ENCODE measurements around the gene POMZP3. TPM values are rescaled to one million over a fixed set of nuclear protein-coding genes. Genes with fewer than 3 reads are reported as not detected.
A peak's percentile ranks its signal among the peaks of the same experiment; 100 is the strongest.
"Not testable (repeated sequence)": the region's sequence is repeated elsewhere in the genome, so short reads cannot be mapped to it uniquely, and the experiment has no call there.

The POMZP3 gene
- polyA plus RNA-seq (ENCODE audit: low read depth in 6 of 6) = 10 to 100 TPM in 1 of 6 donors, 1 to 10 TPM in 4, under 1 TPM in 1; 0.36 to 16.2 (median 4.7) TPM

DNA sequence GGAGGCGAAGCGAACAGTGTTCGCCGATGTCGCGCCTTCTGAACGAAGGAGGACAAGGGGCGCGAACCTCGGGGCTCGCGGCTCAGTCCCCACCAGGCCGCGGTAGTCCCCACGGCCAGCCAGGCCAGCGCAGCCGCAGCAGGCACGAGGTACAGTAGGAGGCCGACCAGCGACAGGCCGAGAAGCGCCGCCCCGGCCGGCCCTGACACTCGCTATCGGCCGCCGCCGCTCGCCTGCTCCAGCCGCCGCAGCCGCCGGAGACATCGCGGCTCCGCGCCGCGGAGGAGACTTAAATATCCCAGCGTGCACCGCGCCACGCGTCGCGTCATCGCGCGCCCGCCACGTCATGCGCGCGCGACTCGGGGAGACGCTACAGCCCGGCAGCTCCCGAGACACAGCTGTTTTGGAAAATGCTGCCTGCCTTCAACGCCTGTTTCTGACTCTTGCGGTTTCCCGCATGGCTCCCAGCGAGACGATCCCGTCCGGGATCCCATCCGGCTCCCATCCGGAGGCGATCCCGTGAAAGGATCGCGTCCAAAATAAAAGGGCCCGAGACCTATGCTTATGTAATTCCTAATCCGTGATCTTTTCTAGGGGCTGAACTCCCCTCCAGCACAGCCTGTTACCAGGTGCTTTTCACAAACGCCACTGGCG is at the start of gene POMZP3:
Gene POMZP3, minus strand, starts transcription at position 291 of the 654 bp plus-strand sequence. CDS start 1,215 bp downstream, outside the sequence.
- peak; percentile 91 to 95 for ATAC-seq (ENCODE audit: low read depth in 2 of 2)
- not testable (repeated sequence) for H3K27me3 Mint-ChIP-seq, H3K9me3 Mint-ChIP-seq, H3K36me3 Mint-ChIP-seq, H3K4me1 Mint-ChIP-seq
- DNase-seq = peak; percentile 59
- H3K4me3 Mint-ChIP-seq = peak within 1 kb of the TSS; percentile 77 to 95 (median 94)
- peak within 1 kb of the TSS; percentile 90 to 98 (median 98) for H3K27ac Mint-ChIP-seq

DNA sequence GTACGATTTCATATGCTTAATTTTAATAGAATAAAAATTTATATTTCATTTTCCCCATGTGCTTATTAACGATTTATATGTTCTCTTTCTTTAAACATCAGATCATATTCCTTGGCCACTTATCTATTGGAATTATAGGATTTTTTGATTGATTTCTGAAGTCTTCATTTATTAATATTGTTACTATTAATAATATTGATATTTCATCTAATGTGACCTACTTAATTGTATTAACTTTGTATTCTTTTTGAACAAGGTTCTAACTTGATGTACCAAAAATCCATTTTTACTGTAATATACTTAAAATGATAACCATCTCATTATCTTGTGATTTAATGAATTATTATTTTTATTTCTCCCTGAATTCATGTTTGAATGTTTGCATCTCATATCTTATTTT is 48.7 kb upstream of the POMZP3 start:
- H3K27me3 Mint-ChIP-seq = peaks cover 0 to 16% (median 0%) of the 10 kb centered on the region in 3 donors
- ATAC-seq (ENCODE audit: low read depth in 2 of 2); H3K4me3 Mint-ChIP-seq; H3K36me3 Mint-ChIP-seq; H3K9me3 Mint-ChIP-seq; DNase-seq; H3K4me1 Mint-ChIP-seq; H3K27ac Mint-ChIP-seq: not testable (repeated sequence)

DNA sequence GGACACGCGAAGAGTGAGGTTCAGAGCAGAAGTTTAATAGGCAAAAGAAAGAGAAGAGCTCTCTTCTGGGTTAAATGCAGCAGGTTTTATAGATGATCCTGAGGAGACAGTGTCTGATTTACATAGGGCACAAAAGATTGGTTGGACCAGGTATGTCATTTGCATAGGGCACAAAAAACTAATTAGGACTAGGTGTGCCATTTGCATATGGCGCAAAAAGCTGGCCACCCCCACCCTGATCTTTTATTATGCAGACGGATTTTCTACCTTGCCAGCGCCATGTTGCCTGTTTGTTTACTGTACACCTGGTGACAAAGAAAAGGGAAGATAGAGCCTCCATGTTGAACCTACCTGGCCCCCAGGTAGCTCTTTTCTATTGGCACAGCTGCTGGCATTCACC is 46.3 kb upstream of the POMZP3 start:
- H3K4me1 Mint-ChIP-seq; DNase-seq; H3K36me3 Mint-ChIP-seq; ATAC-seq (ENCODE audit: low read depth in 2 of 2); H3K9me3 Mint-ChIP-seq; H3K27ac Mint-ChIP-seq; H3K27me3 Mint-ChIP-seq; H3K4me3 Mint-ChIP-seq: not testable (repeated sequence)

DNA sequence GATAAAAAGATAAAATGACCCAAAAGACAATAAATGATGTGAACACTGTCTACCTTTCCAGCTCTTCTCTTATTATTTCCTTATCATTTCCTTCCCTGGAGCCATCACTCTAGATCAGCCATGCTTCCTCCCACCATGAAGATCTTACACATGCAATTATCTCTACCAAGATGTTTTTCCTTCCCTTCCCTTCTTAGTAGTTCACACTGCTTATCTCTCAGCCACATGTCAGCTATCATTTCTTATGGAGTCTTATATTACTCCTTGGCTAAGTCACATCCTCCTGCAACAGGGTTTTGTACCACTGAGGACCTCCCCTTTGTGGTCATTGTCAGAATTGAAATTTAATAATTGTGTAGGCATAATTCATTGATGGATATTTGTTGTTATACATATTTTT is 32.1 kb upstream of the POMZP3 start:
- H3K27me3 Mint-ChIP-seq; ATAC-seq (ENCODE audit: low read depth in 2 of 2); H3K36me3 Mint-ChIP-seq; H3K9me3 Mint-ChIP-seq; H3K4me3 Mint-ChIP-seq; DNase-seq; H3K4me1 Mint-ChIP-seq: not testable (repeated sequence)
- peak overlapping the region in 1 of 6 donors; percentile 25 for H3K27ac Mint-ChIP-seq

DNA sequence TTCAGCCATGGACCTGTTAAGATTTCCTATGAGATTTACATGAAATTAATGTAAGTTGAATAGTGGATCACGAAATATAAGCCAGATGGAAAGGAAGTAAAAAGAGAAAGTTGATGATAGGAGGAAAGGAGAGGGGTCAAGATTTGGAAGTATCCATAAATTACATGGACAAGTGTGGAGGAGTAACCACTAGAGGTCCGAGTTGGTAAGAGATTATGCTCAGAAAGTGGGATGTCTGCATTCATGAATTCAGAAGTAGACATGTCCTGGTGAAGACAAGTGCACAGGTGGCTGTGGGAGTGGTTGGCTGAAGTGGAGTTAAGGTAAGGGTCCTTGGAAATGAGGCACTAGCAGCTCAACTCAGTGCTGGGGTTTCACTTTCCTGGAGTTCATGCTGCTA is 29.3 kb upstream of the POMZP3 start:
- not testable (repeated sequence) for DNase-seq; H3K27ac Mint-ChIP-seq; H3K4me1 Mint-ChIP-seq; H3K4me3 Mint-ChIP-seq; H3K9me3 Mint-ChIP-seq; H3K27me3 Mint-ChIP-seq; ATAC-seq (ENCODE audit: low read depth in 2 of 2); H3K36me3 Mint-ChIP-seq

DNA sequence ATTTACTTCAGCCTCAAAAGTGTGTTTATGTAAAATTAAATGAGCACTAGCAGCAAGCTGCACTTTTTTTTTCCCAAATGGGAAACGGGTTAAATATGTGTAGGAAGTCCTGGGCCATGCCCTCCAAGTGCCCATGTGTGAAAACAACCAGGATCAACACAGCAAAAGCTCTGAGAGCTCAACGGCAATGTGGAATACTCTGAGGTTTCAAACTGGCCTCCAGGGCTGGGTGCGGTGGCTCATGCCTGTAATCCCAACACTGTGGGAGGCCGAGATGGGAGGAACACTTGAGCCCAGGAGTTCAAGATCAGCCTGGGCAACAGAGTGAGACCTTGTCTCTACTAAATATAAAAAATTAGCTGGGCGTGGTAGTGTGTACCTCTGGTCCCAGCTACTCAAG is 15.5 kb upstream of the POMZP3 start:
- not testable (repeated sequence) for H3K9me3 Mint-ChIP-seq; H3K27ac Mint-ChIP-seq; H3K36me3 Mint-ChIP-seq; ATAC-seq (ENCODE audit: low read depth in 2 of 2); H3K27me3 Mint-ChIP-seq; DNase-seq; H3K4me3 Mint-ChIP-seq; H3K4me1 Mint-ChIP-seq

DNA sequence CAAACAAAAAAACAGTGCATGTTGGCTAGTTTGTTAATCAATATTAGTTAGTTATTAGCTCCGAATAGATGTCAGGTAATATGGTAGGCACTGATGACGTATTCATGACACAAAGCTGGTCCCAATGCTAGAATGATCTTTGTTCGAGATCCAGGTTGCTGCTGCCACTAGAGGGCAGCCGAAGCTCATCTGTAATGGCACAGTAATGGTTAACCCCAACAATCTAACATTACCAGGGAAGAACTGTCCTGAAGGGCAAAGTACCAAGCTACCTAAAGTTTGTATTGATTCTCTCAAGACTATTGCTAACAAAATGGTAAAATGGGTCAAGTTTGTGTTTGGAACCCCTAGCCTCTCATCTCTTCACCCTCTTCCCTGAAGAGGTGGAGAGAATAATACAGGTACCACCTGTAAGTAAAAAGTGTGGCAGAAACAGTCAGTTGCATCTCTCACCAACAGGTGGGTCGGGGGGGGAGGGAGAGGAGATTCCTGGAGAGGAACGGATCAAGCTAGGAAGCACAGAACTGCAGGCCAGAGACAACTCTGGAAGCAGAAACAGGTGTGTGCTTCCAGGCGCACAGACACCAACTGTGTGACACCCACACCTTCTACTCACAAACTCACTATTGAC is 10.1 kb upstream of the POMZP3 start:
- H3K4me3 Mint-ChIP-seq, H3K27me3 Mint-ChIP-seq, H3K4me1 Mint-ChIP-seq, H3K9me3 Mint-ChIP-seq, DNase-seq, H3K27ac Mint-ChIP-seq, H3K36me3 Mint-ChIP-seq: not testable (repeated sequence)
- ATAC-seq (ENCODE audit: low read depth in 2 of 2) = peak; percentile 82 to 84

DNA sequence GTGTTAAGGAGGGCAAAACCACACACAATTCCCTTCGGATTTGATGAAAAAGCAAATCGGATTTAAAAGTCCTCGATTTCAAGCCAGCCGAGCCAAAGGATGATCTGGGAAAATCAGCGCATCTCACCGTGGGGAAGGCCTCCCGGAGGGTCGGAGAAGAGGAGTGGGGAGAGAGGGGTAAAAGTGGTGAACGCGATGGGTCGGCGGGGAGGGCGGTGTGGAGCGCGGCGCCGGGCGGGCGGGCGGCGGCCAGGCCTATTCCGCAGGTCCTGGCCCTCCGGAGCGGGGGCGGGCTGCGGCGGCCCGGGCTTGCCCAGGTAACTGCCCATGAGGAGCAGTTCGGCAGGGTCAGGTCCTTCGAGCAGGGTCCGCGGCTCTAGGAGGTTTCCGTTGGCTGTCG is 498 bp downstream of the POMZP3 start:
- DNase-seq, H3K4me1 Mint-ChIP-seq, H3K27me3 Mint-ChIP-seq, H3K9me3 Mint-ChIP-seq, H3K36me3 Mint-ChIP-seq: not testable (repeated sequence)
- Mint-ChIP-seq H3K4me3 (peak overlapping the region; percentile 76 to 93 (median 86)), H3K27ac (peak overlapping the region in 5 of 6 donors; percentile 33 to 93 (median 89))
- peak; percentile 38 to 52 for ATAC-seq (ENCODE audit: low read depth in 2 of 2)

DNA sequence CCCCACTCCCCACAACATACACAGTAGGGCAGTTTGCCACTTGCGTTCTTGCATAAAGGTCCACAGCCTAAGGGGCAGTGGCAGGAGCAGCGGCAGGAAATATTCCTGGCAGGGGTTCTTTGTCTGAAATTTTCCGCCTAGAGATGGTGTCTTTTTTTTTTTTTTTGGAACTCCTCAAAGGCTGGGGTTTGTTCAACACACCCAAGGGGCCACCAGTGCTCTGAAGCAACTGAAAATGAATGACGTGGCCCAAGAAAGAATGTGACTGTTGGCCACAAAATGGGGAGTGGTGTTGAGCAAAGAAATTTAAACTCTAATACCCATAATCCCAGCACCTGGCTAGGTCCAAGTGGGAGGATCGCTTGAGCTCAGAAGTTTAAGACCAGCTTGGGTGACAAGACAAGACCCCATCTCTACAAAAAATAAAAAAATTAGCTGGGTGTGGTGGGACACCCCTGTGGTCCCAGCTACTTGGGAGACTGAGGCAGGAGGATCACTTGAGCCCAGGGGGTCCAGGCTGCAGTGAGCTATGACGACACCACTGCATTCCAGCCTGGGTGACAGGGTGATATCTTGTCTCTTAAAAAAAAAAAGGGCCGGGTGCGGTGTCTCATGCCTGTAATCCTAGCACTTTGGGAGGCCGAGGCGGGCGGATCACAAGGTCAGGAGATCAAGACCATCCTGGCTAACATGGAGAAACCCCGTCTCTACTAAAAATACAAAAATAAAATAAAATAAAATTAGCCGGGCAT is 7.5 kb downstream of the POMZP3 start:
- not testable (repeated sequence) for H3K4me3 Mint-ChIP-seq; ATAC-seq (ENCODE audit: low read depth in 2 of 2); H3K9me3 Mint-ChIP-seq; H3K36me3 Mint-ChIP-seq; H3K27me3 Mint-ChIP-seq; H3K4me1 Mint-ChIP-seq; DNase-seq; H3K27ac Mint-ChIP-seq

DNA sequence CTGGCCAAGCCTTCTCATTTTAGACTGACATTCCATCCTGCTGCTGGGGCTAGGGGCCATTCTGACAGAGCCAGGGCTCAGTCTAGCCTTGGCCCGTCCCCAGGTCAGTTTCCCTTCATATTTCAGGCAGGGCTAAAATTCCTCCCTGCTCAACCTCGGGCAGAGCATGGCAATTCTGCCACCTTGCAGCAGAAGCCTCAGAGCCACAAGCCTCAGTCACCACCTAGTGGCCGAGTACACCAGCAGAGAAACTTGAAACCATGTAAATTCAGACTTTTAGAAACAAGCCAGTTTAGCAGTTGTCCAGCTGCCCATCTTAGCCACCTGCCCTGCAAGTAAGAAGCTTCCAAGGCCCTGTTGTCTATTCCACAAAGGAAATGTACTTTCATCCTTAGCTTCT is 13.3 kb downstream of the POMZP3 start:
- not testable (repeated sequence) for ATAC-seq (ENCODE audit: low read depth in 2 of 2); H3K36me3 Mint-ChIP-seq; H3K27me3 Mint-ChIP-seq; H3K27ac Mint-ChIP-seq; H3K4me3 Mint-ChIP-seq; DNase-seq; H3K9me3 Mint-ChIP-seq; H3K4me1 Mint-ChIP-seq

DNA sequence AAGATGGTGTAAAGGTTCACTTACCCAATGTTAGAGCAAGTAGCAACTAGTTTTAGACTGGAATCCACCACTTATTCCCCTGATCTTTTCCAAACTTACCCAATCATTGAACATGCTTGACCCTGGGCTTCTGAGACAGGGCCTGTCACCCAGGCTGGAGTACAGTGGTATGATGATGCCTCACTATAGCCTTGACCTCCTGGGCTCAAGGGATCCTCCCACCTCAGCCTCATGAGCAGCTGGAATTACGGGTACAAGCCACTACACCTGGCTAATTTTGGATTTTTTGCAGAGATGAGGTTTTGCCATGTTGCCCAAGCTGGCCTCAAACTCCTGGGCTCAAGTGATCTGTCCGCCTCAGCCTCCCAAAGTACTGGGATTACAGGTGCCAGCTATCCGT is 14.8 kb downstream of the POMZP3 start:
- H3K4me3 Mint-ChIP-seq; H3K4me1 Mint-ChIP-seq; H3K9me3 Mint-ChIP-seq; ATAC-seq (ENCODE audit: low read depth in 2 of 2); H3K27ac Mint-ChIP-seq; H3K27me3 Mint-ChIP-seq; DNase-seq; H3K36me3 Mint-ChIP-seq: not testable (repeated sequence)

DNA sequence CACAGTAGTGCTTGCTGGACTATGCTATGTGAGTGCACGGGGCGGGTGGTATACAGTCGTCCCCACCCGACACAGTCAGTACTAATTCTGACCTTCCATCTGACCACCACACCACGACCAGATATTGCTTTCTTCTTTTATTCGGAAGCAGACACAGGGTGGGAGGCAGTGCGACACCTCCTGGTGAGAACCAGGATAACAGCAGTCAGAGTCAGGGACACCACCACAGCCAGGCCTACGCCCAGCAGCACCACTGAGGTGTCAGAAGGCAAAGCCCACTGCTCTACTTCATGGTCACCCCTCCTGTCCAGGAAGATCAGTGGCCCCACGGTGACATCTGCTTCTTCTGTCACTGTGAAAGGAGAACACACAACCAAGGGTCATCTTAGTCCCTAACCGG is 17.2 kb downstream of the POMZP3 start:
- H3K4me3 Mint-ChIP-seq = not testable (repeated sequence)

DNA sequence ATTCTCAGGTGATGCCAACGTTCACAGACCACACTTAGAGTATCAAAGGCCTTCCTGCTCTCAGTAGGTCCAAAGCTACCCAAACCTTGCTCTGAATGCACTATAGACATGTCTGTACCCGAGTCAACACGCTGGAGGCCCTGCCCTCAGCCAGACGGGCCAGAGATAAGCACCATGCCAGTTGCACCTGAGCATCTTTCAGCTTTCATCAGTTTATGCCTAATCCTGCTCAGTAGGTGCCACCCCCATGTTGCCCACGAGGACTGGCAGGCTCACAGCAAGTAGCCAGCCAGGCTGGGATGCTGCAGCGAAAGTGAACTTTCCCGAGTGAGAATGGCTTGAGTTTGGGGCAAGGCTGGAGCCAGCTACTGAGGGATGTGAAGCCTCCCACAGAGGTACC is 18.6 kb downstream of the POMZP3 start:
- not testable (repeated sequence) for H3K27ac Mint-ChIP-seq

More for the DNA sequence above, 17.2 kb downstream of the POMZP3 start:
- H3K27me3 Mint-ChIP-seq, H3K27ac Mint-ChIP-seq, H3K36me3 Mint-ChIP-seq, H3K4me1 Mint-ChIP-seq, H3K9me3 Mint-ChIP-seq, DNase-seq: not testable (repeated sequence)
- ATAC-seq (ENCODE audit: low read depth in 2 of 2) = peak; percentile 34 to 46

DNA sequence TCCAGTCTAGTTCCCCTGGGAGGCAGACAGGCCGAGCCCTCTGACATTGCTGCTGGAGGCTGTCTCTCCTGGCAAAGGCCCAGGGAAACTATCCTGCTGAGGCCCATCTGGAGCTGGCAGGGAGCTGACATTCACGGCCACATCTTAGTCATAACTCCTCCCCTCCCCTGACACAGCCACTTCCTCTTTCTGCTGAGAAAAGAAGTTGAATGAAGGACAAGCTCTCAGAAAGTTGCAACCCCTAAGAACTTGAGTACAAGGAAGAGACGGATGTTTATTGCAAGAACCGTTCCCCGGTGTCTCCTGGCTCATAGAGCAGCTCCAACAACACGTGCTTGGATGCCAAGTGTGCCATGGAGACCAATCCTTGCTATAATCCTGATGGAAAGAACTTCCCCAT is 21.1 kb downstream of the POMZP3 start:
- H3K4me3 Mint-ChIP-seq = peak overlapping the region in 7 of 8 donors; percentile 33 to 73 (median 45)
- ATAC-seq (ENCODE audit: low read depth in 2 of 2) (peak; percentile 96 to 97), DNase-seq (peak; percentile 52)
- H3K9me3 Mint-ChIP-seq, H3K27me3 Mint-ChIP-seq, H3K4me1 Mint-ChIP-seq, H3K36me3 Mint-ChIP-seq: not testable (repeated sequence)
- peak overlapping the region in 3 of 6 donors; percentile 37 to 87 (median 56) for H3K27ac Mint-ChIP-seq

More for the DNA sequence above, 18.6 kb downstream of the POMZP3 start:
- not testable (repeated sequence) for H3K27me3 Mint-ChIP-seq; H3K4me3 Mint-ChIP-seq; H3K4me1 Mint-ChIP-seq; H3K9me3 Mint-ChIP-seq; DNase-seq; H3K36me3 Mint-ChIP-seq; ATAC-seq (ENCODE audit: low read depth in 2 of 2)

Measured in naive B cell (primary cell).